GM12878 (cell line): ENCODE results near the gene S100A16. TPM values are rescaled to one million over a fixed set of nuclear protein-coding genes. Genes with fewer than 3 reads are reported as not detected.

Source experiments
- ATAC-seq: fragments of 200-7000 bp; cut with Tn5 transposase; 3 replicates; pipeline ENCODE4 v1.9.1; 2020; ENCODE audit warnings: mild to moderate bottlenecking, moderate library complexity
- BruUV-seq: library from RNA; stranded (reverse); fragments of 400-500 nt; replicated peaks from 2 replicates; lab custom pipeline; 2021; lab: Mats Ljungman, UMichigan
- CTCF ChIA-PET: fragments of 300-600 bp; sonication (Branson Sonifier 250); formaldehyde crosslinking; extraction: SDS; loops from one replicate; lab custom pipeline; 2021; ENCODE audit warnings: inconsistent platforms; lab: Yijun Ruan, JAX
- POLR2A ChIA-PET: fragments of 350-600 bp; formaldehyde crosslinking; extraction: SDS; loops from one replicate; lab custom pipeline; 2021; ENCODE audit warnings: inconsistent platforms; lab: Charles Lee
- RAD21 ChIA-PET: fragments of 300-600 bp; sonication (Branson Sonifier 250); formaldehyde crosslinking; loops from one replicate; lab custom pipeline; 2023; ENCODE audit warnings: antibody characterized with exemption; ENCODE audit not compliant: unreplicated experiment; lab: Charles Lee
- SMC1A ChIA-PET: fragments of 300-600 bp; sonication (Branson Sonifier 250); formaldehyde crosslinking; loops from one replicate; lab custom pipeline; 2023; ENCODE audit not compliant: unreplicated experiment, uncharacterized antibody; lab: Charles Lee
- DNase-seq: peaks from one replicate; pipeline ENCODE4 v3.0.0-alpha.2; 2011; ENCODE audit warnings: low read depth, low spot score
- FAIRE-seq: peaks from 3 replicates; lab custom pipeline; 2011; peaks lifted over from hg19 to GRCh38; lab: Jason Lieb, UNC
- H2AFZ ChIP-seq: 2 replicates; pipeline ENCODE4 v1.6.0; 2011; ENCODE audit warnings: low read depth, low read length, control low read depth; ENCODE audit not compliant: control insufficient read depth
- H3K27ac ChIP-seq: 2 replicates; pipeline ENCODE4 v1.5.1; 2011; ENCODE audit warnings: control low read depth; ENCODE audit not compliant: control insufficient read depth, insufficient read depth
- H3K27me3 ChIP-seq, 2 experiments: replicated peaks in 1 of 2; 2 replicates each; pipeline versions ENCODE4 v1.6.0 to v1.6.1; 2011; ENCODE audit warnings: low read length in 1 of 2; ENCODE audit not compliant: control insufficient read depth in 2 of 2, insufficient read depth in 2 of 2
- H3K36me3 ChIP-seq, 2 experiments: 2 replicates each; pipeline ENCODE4 v1.5.1; 2011; ENCODE audit warnings: low read length in 1 of 2; ENCODE audit not compliant: control insufficient read depth in 2 of 2, insufficient read depth in 2 of 2
- H3K4me1 ChIP-seq: 2 replicates; pipeline ENCODE4 v1.6.1; 2011; ENCODE audit warnings: mild to moderate bottlenecking, low read length, moderate library complexity, mixed read lengths; ENCODE audit not compliant: control insufficient read depth, insufficient read depth
- H3K4me2 ChIP-seq: 2 replicates; pipeline ENCODE4 v1.6.0; 2011; ENCODE audit warnings: control low read depth; ENCODE audit not compliant: control insufficient read depth, insufficient read depth
- H3K4me3 ChIP-seq: fragments of 200-600 bp; sonication (generic); 2 replicates; pipeline ENCODE4 v1.5.1; 2016
- H3K79me2 ChIP-seq: 2 replicates; pipeline ENCODE4 v1.6.0; 2011; ENCODE audit warnings: low read length; ENCODE audit not compliant: control insufficient read depth, insufficient read depth
- H3K9ac ChIP-seq: 2 replicates; pipeline ENCODE4 v1.8.0; 2011; ENCODE audit warnings: low read length, control low read depth, mixed read lengths; ENCODE audit not compliant: control insufficient read depth, insufficient read depth
- H3K9me3 ChIP-seq: replicated peaks from 3 replicates; pipeline ENCODE4 v1.5.1; 2011; ENCODE audit warnings: mild to moderate bottlenecking, low read length; ENCODE audit not compliant: control insufficient read depth, insufficient read depth
- H4K20me1 ChIP-seq: 2 replicates; pipeline ENCODE4 v1.6.0; 2011; ENCODE audit not compliant: control insufficient read depth, insufficient read depth
- MEF2B ChIP-seq: fragments of 450-650 bp; IDR thresholded peaks from 2 replicates; pipeline ENCODE4 v1.6.1; 2018; ENCODE audit warnings: mild to moderate bottlenecking, moderate library complexity; ENCODE audit not compliant: partially characterized antibody, poor library complexity, severe bottlenecking
- POLR2A ChIP-seq: IDR thresholded peaks from 2 replicates; pipeline ENCODE4 v1.6.1; 2011; ENCODE audit warnings: low read depth, mild to moderate bottlenecking, low read length
- POU2F2 ChIP-seq: IDR thresholded peaks from 3 replicates; pipeline ENCODE4 v1.6.1; 2011; ENCODE audit warnings: low read depth, mild to moderate bottlenecking, low read length, borderline replicate concordance
- TARDBP ChIP-seq: IDR thresholded peaks from 2 replicates; pipeline ENCODE4 v1.6.1; 2016; ENCODE audit warnings: borderline replicate concordance
- WGBS: methylation state at CpG from one replicate; pipeline ENCODE4 v1.1.6; 2016; ENCODE audit warnings: low lambda C conversion rate; ENCODE audit not compliant: insufficient replicate concordance, insufficient coverage; ENCODE audit errors: missing lambda C conversion rate; 5-methylcytosine and 5-hydroxymethylcytosine counted together
- in situ Hi-C: fragments of 300-500 bp; cut with MboI; formaldehyde crosslinking; loops from 9 replicates; pipeline ENCODE4 v1.14.3; 2018; ENCODE audit warnings: mixed read lengths
- intact Hi-C: fragments of 100-400 bp; cut with micrococcal nuclease; formaldehyde crosslinking; loops from one replicate; pipeline ENCODE4 v1.14.2; 2022; ENCODE audit not compliant: unreplicated experiment
- polyA plus RNA-seq, 11 experiments: library from polyadenylated mRNA; depleted of rRNA in 4 of 11; unstranded in 6 of 11; stranded (reverse) in 5 of 11; fragments of >200 nt; fragmentation: Nextera tagmentation in 4 of 11; fragmentation: Illumina TruSeq in 1 of 11; extraction: Ambion mirVana in 4 of 11; extraction: Trizol in 1 of 11; gene quantifications; 1 replicate in 1 of 11; 2 replicates in 10 of 11; pipeline versions ENCODE4 v1.2.1 to v1.2.3, GENCODE V29; 2011 to 2016; ENCODE audit warnings: inconsistent platforms in 2 of 11, missing spikeins in 2 of 11, low read depth in 1 of 11
- total RNA-seq, 4 experiments: library from RNA; depleted of rRNA in 3 of 4; stranded (reverse); fragments of >200 nt in 3 of 4; fragmentation: Illumina TruSeq in 1 of 4; extraction: Trizol in 1 of 4; gene quantifications; 2 replicates each; pipeline versions ENCODE4 v1.2.1 to v1.2.3, GENCODE V29; 2013 to 2021
- TF ChIP-seq, protein P1 (sequence below): fragments of 450-650 bp; formaldehyde crosslinking; IDR thresholded peaks from 2 replicates; pipeline ENCODE4 v1.4.0; 2020; ENCODE audit warnings: mild to moderate bottlenecking, moderate library complexity

S100A16 gene
- total and polyA plus RNA-seq, 10 of the 15 experiments (the other 5 are each of a cell fraction or from before 2014, with no cell fraction given): 0.14 to 0.51 (median 0.25) TPM; not detected in 6

- WGBS: 90% methylated on average over 10 of the region's 10 CpGs
- Histone ChIP-seq H3K9me3 (no peaks in the 10 kb centered on the region), H3K4me2 (no peak overlapping the region), H3K4me3 (no peak overlapping the region), H3K9ac (no peak overlapping the region), H2AFZ (no peak overlapping the region), H3K4me1 (no peaks in the 10 kb centered on the region), H3K27me3 (no peaks in the 10 kb centered on the region), H3K27ac (no peak overlapping the region), H3K79me2 (no peaks in the 10 kb centered on the region), H4K20me1 (no peaks in the 10 kb centered on the region), H3K36me3 (peaks cover 10 to 31% of the 10 kb centered on the region in 2 experiments)
- TF ChIP-seq TARDBP: no peak
- 0 out of 3 replicates have a peak, but pooled peaks have one; percentile 13 for TF ChIP-seq POU2F2
- TF ChIP-seq, protein P1, sequence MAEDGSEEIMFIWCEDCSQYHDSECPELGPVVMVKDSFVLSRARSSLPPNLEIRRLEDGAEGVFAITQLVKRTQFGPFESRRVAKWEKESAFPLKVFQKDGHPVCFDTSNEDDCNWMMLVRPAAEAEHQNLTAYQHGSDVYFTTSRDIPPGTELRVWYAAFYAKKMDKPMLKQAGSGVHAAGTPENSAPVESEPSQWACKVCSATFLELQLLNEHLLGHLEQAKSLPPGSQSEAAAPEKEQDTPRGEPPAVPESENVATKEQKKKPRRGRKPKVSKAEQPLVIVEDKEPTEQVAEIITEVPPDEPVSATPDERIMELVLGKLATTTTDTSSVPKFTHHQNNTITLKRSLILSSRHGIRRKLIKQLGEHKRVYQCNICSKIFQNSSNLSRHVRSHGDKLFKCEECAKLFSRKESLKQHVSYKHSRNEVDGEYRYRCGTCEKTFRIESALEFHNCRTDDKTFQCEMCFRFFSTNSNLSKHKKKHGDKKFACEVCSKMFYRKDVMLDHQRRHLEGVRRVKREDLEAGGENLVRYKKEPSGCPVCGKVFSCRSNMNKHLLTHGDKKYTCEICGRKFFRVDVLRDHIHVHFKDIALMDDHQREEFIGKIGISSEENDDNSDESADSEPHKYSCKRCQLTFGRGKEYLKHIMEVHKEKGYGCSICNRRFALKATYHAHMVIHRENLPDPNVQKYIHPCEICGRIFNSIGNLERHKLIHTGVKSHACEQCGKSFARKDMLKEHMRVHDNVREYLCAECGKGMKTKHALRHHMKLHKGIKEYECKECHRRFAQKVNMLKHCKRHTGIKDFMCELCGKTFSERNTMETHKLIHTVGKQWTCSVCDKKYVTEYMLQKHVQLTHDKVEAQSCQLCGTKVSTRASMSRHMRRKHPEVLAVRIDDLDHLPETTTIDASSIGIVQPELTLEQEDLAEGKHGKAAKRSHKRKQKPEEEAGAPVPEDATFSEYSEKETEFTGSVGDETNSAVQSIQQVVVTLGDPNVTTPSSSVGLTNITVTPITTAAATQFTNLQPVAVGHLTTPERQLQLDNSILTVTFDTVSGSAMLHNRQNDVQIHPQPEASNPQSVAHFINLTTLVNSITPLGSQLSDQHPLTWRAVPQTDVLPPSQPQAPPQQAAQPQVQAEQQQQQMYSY: no peak
- TF ChIP-seq MEF2B: no peak
- peak; percentile 72 for TF ChIP-seq POLR2A
- ChIA-PET SMC1A (interaction anchor here (1.0 kb wide), 1 partner anchor 76 kb away, joined by 3 read pairs; no protein-coding TSS in a partner anchor), RAD21 (no interaction called here), POLR2A (interaction anchor here (1.0 to 6.7 kb wide), 4 partner anchors 10 to 14 kb away, joined by 3 to 35 read pairs (median 6); partner anchors contain the start of gene CHTOP), CTCF (interaction anchor here (0.7 to 1.1 kb wide), 3 partner anchors 14 to 114 kb away, joined by 3 to 4 read pairs (median 3); partner anchors contain the start of gene S100A13)
- intact Hi-C loops: no loop called here
- no peak for DNase-seq
- in situ Hi-C loops: no loop called here
- no TSS peak for BruUV-seq
- FAIRE-seq: no peak
- no peak; the same call in 2 of the 3 replicates for ATAC-seq
Measured at GRCh38 chr1:153648000-153648643, 35.2 kb upstream of the S100A16 start.
